Activated CD4-positive, alpha-beta T cell treated with anti-CD3 and anti-CD28 coated beads, Interleukin-10, Interleukin-2, amounts not matched to agents 100 ng/mL and 50 ng/mL, durations not matched to agents 16 hours and 8 hours (primary cell): ENCODE results near the gene CMTM7.
"Not testable (repeated sequence)": the region's sequence is repeated elsewhere in the genome, so short reads cannot be mapped to it uniquely, and the experiment has no call there.

Source experiments
- DNase-seq: peaks from one replicate; pipeline ENCODE4 v3.0.0-alpha.2; 2020

Gene CMTM7

DNA sequence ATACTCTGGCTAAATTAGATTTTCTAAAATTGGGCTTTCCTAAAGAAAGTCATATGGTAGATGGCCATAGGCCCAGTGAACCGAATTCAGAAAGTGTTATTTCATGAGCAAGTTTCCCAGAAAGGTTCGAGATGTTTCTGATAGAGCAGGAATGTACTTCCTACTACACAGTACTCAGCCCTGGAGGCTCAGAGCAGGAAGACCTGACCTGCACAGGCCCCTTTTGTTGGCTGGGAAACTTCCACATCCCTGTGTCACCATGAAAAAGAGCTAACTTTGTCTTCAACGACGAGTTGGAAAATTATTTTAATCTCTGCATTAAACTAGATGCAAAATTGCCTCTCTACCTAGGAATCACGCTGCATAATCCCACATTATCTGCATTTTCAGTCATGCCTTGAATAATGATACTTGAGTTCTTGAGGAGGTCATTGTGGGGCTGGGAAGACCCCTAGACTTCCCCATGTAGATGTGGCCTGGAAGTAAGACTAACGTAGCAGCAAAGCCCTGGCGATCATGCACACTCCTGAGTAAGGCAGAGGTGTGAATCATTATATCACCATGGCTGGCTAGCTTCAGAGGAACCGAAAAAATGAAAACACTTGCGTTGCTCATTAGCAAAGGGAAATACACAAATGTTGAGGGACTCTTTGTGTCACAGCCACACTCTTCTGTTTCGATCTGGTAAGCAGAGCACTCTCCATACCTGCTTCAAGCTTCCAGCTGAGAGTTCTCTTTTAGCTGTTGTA is 47.1 kb downstream of the CMTM7 start:
- peak; percentile 72 for DNase-seq

DNA sequence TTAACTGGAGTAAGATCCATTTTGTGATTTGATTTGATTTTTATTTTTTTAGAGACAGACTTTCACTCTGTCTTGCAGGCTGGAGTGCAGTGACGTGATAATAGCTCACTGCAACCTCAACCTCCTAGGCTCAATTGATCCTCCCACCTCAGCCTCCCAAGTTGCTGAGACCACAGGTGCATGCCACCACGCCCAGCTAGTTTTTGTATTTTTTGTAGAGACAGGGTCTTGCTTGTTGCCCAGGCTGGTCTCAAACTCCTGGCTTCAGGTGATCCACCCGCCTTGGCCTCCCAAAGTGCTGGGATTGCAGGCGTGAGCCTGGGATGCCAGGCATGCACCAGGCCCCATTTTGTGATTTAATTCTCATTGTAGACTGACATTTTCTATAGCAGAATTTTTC is 47.8 kb downstream of the CMTM7 start:
- DNase-seq: not testable (repeated sequence)

DNA sequence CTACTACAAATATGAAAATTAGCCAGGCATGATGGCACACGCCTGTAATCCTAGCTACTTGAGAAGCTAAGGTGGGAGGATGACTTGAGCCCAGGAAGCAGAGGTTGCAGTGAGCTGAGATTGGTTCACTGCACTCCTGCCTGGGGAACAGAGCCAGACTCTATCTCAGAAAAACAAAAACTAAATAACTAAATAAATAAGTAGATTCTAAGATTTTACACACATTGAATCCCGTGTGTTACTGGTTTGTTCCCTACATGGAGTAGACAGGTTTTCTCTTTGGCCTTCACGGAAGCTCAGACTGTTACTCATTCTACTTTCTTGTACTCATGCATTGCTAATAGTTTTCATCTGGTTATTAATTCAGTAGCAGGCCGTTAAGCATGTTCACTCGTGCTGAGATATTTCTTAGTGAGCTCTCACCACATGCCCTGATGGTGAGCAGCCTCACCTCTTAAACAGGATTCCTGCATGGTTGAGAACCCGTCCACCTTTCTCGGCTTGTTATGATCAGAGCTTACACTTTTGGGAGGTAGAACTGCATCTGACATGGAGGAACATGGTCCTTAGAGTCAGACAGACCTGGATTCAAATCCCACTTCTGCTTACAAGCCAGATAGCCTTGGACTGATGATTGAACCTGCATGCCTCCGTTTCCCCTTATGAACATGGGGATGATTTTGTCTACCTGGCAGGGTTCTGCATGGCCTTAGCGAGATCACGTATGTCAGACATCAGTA is 49.1 kb downstream of the CMTM7 start:
- no peak for DNase-seq

DNA sequence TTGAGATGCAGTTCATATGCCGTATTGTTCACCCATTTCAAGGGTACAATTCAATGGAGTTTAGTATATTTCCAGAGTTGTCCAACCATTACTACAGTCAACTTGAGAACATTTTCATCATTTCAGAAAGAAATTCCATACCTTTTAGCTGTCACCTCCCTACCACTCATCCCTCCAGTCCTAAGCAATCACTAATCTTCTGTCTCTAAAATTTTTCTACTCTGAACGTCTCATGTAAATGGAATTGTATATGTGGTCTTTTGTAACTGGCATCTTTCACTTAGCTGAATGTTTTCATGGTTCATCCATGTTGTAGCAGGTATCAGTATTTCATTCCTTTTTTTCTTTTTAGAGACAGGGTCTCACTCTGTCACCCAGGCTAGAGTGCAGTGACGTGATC is 51.1 kb downstream of the CMTM7 start:
- no peak for DNase-seq

GRCh38 chr3:32443478-32443877 is 51.8 kb downstream of the CMTM7 start:
- no peak for DNase-seq

DNA sequence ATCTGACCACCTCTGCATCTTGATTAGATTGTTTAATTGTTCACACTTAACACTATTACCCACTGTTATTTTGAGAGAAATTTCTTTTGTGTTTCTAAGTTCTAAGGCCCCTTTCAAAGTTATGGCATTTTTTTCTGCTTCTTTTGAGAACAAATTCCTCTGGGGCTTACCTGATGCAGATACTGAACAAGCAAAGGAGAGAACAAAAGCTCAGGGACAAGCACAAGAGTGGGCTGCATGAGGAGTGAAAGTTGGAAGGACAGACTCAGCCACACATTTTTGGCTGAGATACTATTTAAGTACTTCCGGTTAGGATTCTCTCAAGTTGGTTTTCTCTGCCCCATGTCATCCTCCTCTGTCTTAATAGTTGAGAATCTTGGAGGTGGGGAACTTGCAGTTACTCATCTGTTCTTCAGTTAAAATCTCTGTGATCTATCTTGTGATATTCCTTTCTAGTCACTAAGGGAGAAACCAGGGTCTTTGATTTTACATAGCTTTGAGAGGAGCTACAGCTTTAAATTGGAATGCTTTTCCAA is 56.3 kb downstream of the CMTM7 start:
- no peak for DNase-seq

DNA sequence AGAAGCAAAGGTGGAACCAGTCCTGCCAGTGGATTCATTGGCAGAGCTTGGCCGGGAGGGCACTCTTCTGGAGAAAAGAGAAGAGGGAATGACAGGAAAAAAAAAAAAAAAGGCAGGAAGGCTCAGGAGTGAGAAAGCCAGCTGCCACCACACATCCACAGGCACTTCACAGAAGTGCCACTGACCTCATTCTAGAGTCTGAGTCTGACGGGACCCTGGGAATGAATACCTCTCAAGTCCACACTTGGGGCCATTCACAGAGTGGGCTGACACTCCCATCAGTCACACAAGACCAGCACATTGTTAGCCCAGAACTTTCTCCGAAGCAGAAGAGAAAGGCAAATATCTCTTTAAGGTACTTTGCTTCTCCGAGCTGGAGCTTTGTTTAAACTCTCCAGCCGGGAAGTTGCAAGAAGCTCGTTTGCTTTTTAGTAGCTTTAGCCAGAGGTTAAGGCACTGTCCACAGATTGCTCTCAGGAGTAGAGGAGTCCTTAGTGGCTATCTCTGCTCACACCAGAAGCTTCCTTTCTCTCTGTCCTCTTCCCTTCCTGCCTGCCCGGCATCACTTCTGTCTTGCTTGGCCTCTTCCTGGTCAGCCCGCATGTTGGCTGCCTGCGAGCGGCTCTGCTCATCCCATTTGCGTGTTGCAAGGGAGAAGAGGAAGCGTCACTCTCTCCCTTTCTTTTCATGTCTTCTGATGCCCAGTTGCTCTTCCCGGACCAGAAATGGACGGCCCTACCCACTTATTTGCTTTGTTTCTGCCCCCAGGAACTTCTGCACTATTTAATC is 57.2 kb downstream of the CMTM7 start:
- no peak for DNase-seq

- no peak for DNase-seq
Observed at GRCh38 chr3:32449691-32450090, 58.0 kb downstream of the CMTM7 start.

GRCh38 chr3:32450426-32450825 is 58.8 kb downstream of the CMTM7 start:
- no peak for DNase-seq

DNA sequence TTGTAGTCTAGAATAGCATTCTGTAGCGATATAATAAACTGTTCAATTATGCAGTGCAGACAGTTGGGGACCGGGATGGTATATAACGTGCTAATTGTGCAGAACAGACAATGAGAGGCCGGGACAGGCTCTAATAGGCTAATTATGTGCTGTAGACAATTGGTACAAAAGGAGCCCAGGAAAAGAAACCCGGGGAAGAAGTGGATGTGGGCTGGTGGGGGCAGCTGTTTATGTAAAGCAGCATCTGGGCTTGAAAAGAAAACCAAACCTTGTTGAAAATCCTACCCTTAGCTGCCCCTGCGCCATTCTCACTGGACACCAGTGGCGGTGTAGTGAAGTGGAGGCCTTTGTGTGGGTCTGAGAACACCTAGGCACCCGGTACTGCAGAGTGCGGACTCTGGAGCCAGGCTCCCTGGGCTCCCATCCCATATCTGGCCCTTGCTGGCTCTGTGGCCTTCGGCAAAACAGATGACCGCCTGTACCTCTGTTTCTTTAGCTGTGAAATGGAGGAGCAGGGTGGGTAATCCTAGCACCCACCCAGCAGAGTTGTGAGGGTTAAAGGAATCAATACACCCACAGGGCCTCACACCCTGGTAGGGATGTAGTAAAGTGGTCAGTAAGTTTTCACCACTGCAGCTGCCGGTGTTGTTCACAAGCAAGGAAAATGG is 59.5 kb downstream of the CMTM7 start:
- no peak for DNase-seq

DNA sequence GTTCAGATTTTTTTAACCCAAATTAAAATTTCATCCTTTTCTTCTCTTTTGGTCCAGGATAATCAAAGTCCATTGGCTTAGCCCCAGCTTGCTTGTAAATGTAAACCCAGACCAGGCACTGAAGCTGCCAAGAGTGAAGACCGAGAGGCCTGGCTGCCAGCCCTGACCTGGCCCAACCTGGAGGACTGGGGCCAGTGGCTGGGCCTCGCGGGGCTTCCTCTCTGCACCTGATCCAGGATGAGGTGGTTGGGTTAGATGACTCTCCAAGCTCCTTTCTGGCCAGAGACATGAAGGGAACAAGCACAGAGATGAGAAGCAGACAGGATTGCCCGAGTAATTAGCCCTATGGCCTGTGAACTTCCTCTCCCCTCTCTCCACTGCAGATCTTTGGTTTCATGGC is 60.4 kb downstream of the CMTM7 start:
- DNase-seq: no peak

GRCh38 chr3:32453346-32453745 is 61.7 kb downstream of the CMTM7 start:
- DNase-seq: no peak

- DNase-seq: no peak
Observed at GRCh38 chr3:32454111-32454510, 62.5 kb downstream of the CMTM7 start.

DNA sequence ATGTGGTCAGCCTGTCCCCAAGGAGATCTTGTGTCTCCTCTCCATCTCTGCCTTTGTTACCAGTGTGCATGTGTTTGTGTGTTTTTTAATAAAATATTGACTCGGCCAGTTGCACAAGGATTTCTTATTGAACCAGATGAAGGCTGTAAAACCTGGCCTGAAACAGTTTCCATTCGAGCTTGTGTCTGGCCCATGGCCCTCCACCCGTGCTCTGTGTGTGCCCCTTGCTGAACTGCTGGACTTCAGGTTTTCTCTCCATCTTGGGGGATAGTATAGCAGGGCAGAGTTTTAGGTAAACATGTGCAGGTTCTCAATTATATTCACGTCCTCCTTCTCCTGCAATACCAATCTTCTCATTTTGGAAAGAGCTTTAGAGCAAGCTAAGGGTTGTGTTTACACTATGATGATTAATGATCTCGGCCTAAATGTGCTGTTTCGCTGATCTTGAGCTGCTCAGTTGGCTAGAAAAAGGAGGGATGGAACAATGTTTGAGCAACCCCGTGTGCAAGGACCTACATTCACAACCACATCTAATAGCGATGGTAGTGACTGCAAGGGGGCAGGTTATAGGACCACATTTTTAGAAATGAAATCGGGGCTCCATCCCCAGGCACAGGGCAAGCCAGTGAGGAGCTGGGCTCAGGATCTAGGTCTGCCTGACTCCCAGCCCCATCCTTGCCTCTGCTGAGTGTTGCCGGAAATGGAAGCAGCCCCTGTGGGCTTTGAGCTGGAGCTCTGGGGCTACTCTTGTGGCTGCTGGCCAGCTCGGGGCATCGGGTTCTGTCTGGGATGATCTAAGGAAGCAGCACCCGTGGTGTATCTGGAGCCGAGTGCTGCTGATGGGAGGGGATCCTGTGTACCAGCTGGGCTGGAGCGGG is 63.3 kb downstream of the CMTM7 start:
- DNase-seq: no peak

DNA sequence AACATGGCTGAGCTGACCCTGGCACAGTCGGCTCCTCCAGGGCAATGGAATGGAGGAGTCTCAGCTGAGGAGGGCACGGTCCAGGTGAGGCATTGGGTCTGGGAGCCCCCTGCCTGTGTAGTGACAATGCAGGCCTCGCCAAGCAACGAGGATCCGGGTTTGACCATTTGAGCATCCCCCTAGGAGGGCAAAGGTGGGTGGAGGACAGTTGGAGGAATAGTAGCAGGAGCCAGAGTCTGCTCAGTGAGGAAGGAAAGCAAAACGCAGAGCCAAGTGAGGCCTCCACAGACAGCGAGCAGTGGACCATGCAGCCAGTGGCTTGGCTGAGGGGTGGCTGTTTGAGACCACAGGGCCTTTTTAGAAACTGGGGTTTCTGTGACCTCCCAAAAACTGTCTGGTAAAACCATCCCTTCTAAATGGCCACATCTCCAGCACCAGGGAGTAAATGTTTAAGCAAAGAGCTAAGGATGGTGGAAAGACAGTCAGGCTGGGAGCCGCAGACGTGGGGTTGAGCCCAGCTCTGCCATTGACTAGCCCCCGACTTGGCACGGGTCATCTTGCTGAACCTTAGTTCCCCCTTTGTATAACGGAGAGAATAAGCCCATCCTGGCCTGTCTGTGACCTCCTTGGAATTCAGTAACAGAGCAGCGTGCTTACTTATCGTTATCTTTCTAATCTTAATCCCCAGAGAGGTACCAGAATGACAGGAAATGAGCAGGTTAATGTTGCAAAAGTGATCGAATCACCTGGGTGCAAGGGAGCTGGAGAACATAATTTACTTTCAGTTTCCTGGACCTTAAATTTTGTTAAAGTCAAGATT is 64.2 kb downstream of the CMTM7 start:
- DNase-seq: no peak

DNA sequence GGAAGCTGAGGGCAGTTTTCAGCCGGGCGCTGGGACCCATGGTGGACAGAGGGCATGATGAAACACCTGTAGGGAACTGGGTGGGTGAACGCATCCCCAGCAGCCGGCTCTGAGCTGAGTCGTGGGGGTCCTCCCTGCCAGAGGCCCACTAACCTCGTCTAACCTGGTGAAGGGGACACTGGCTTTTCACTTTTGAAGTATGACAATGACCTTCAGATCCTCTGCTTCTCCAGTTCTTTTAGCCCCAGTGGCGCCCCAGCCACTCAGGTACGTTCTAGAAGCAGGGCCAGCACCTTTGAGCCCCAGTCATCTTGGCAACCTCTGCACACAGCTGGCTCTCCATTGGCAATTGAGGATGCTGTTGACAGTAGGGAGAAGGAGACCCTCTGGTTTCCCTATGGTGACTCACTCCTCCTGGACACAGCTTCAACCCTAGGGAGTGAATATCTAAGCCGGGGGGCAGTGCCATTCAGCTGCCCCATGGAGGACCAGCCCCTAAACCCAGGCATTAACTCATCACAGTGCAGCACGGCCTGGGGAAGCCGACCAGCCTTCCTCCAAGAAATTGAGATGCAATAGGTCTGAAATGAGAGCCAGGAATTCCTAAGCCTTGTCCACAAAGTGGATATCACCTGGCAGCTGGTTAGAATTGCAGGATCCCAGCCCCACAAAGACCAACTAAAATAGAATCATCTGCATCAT is 64.9 kb downstream of the CMTM7 start:
- no peak for DNase-seq

GRCh38 chr3:32457971-32458471 is 66.4 kb downstream of the CMTM7 start:
- peak; percentile 49 for DNase-seq

GRCh38 chr3:32459450-32459849 is 67.8 kb downstream of the CMTM7 start:
- no peak for DNase-seq

DNA sequence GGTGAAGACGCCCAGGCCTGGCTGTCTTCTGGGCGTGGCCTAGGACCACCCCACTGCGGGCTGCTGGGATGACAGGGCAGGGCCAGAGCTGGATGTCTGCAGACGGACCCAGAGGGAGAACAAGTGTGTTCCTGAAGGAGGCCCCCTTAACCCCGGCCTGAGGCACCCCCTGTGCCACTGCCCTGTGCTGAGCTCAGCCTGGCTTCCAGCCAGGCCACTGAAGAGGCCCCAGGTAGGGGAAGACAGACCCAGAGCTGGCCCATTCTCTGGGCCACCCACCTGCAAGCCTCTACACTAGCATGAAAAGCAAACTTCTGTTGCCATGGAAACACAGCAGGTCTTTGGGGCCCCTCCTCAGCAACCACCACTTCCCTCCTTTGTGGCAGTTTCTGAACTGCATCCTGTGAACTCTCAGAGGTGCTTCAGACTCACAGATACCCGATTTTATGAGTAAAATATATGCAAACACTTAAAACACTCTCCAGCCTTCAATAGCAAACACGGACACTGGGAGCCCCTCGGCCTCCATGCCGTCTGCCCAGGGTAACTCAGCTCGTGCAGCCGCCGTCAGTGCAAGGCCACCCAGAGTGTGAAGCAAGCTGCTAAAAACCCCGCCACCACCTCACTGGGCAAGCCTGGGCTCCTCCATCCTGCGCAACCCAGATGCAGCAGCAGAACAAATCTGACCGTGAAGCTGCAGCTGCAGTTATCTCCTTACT is 68.5 kb downstream of the CMTM7 start:
- peak; percentile 88 for DNase-seq
